IPS-18a (cell line): ENCODE data around the gene RPL12.
"Not testable (repeated sequence)": the region's sequence is repeated elsewhere in the genome, so short reads cannot be mapped to it uniquely, and the experiment has no call there.

Experiments used
- H3K27ac ChIP-seq: one replicate; pipeline ENCODE4 v1.5.1; 2013; ENCODE audit warnings: low read length
- H3K27me3 ChIP-seq: one replicate; pipeline ENCODE4 v1.6.1; 2013; ENCODE audit warnings: mild to moderate bottlenecking, low read length; ENCODE audit not compliant: control insufficient read depth, insufficient read depth
- H3K36me3 ChIP-seq: one replicate; pipeline ENCODE4 v1.6.1; 2013; ENCODE audit warnings: low read depth, low read length; ENCODE audit not compliant: control insufficient read depth
- H3K4me1 ChIP-seq: one replicate; pipeline ENCODE4 v1.6.1; 2013; ENCODE audit warnings: low read depth, low read length; ENCODE audit not compliant: control insufficient read depth
- H3K4me3 ChIP-seq: one replicate; pipeline ENCODE4 v1.5.1; 2013; ENCODE audit warnings: low read length
- H3K9ac ChIP-seq: one replicate; pipeline ENCODE4 v1.6.1; 2013; ENCODE audit warnings: mild to moderate bottlenecking, low read length, moderate library complexity
- H3K9me3 ChIP-seq: one replicate; pipeline ENCODE4 v1.6.1; 2013; ENCODE audit warnings: low read depth, low read length; ENCODE audit not compliant: control insufficient read depth

RPL12 gene

DNA sequence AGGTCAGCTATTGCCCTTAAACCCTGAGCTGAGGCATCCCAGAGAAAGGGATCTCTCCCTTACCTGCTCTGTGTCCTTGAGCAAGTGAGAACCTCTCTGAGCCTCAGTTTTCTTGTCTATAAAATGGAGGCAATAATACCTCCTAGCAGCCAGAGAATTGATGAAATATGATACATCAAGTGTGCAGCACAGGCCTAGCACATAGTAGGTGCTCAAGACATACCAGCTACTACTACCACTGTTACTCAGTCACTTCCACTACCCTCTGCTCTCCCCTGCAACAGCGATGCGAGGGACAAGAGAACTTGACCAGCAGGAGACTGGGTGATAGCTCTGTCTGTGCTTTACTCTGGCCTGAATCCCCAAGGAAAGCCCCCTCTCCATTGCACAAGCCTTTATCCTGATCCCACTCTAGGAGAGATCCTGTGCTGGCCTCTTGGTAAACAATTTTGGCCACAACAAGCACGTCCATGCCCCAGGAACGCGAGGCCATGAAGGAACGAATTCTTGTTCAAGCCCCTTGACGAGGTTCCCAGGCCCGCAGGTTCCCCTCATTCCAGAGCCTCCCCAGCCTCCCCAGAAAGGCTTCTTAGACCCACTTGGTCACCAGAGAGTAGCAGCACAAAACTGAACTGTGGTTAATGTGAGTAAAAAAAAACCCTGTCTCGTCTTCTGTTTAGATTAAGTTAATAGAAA is 39.5 kb upstream of the RPL12 start:
- Histone ChIP-seq H3K36me3 (peaks cover 10% of the 10 kb centered on the region), H3K9ac (no peak overlapping the region), H3K27ac (no peak overlapping the region), H3K9me3 (no peaks in the 10 kb centered on the region), H3K27me3 (no peaks in the 10 kb centered on the region), H3K4me3 (no peak overlapping the region), H3K4me1 (no peaks in the 10 kb centered on the region)

DNA sequence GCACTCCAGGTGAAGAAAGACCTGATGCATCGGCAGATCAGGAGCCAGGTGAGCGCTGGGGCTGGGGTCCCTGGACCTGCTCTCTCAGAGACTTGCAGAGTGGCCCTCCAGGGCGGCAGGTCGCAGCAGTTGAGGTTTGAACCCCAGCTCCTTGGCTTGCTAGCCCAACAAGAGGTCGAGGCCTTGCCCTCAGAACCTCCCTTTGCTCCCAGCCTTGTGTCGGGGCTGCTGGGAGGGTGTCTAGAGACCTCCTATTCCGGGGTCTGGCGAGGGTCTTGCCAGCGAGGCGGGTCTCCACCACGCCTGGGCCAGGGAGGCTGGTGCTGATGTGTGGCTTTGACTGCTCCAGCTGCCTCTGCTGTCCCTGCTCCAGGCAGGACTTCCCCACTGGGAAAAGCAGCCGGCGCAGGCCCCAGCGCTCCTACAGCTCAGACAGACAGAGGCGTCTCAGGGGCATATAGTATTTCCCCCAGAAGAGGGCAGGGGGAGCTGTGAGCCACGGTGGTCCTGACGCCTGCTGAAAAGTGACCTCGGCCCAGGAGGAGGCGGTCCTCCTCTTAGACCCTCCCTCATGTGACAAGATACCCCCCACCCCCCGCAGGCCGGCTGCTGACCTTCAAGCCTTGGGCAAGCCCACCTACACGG is 38.4 kb upstream of the RPL12 start:
- Histone ChIP-seq H3K36me3 (peaks cover 12% of the 10 kb centered on the region), H3K4me1 (no peaks in the 10 kb centered on the region), H3K27ac (no peak overlapping the region)

DNA sequence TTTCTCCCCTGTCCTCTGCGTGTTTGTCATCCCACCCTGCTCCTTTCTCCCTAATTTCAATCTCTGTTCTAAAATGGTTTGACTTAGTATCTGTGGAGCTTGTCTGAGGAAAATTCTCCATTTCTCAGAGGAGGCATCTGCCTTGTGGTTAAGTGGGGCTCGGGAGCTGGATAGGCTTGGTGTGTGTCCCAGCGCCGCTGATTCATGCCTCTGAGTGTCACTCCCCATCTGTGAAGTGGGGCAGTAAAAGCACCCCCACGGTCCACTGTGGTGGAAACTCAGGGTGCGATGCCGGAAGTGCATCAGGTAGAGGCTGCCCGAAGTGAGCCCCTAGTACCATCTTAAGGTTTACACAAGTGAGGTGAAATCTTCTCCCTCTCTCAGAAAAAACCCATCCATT is 37.7 kb upstream of the RPL12 start:
- Histone ChIP-seq H3K9ac (no peak overlapping the region), H3K36me3 (peaks cover 8% of the 10 kb centered on the region), H3K27ac (no peak overlapping the region), H3K4me3 (no peak overlapping the region), H3K27me3 (no peaks in the 10 kb centered on the region), H3K9me3 (no peaks in the 10 kb centered on the region), H3K4me1 (no peaks in the 10 kb centered on the region)

More for the DNA sequence above, 38.4 kb upstream of the RPL12 start:
- no peaks in the 10 kb centered on the region for H3K9me3 ChIP-seq
- H3K27me3 ChIP-seq, result no peaks in the 10 kb centered on the region
- H3K9ac ChIP-seq, result no peak overlapping the region
- no peak overlapping the region for H3K4me3 ChIP-seq

DNA sequence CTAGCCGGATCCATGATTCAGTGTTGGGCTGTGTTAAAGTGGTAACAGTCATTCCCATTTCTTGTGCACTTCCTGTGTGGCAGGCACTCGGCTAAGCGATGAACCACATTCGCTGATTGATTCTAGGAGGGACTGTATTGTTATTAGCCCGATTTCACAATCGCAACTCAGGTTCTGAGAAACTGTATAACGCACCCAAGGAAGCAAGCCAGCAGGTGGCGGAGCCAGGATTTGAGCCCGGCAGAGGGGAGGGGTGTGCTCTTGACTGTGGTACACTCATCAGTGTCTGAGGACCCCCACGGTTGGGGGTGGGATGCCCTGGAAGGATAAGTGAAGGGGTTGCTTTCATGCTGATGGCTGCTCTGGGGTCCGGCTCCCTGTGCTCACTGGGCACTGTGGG is 34.8 kb upstream of the RPL12 start:
- H3K9ac ChIP-seq, result no peak overlapping the region
- no peak overlapping the region for H3K27ac ChIP-seq
- H3K4me3 ChIP-seq, result no peak overlapping the region
- no peaks in the 10 kb centered on the region for H3K9me3 ChIP-seq
- no peaks in the 10 kb centered on the region for H3K4me1 ChIP-seq
- no peaks in the 10 kb centered on the region for H3K27me3 ChIP-seq
- H3K36me3 ChIP-seq, result peaks cover 12% of the 10 kb centered on the region

DNA sequence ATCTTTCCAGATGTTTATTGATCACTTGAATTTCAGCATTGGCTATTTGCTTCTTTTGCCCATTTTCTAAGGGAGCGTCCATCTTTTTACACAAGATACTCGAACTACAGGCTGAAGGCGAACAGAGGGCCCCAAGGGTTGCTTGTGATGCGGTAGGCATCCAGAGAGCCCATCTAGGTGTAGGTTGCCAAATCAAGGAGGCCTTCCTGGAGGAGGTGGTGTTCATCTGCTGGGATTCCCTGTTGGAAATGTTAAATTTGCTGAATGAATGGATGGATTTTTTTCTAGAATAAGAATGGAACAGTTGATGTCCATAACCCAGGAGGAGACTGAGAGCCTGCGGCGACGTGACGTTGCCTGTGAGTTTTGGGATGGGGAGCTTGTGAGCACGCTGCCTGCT is 31.5 kb upstream of the RPL12 start:
- no peak overlapping the region for H3K4me3 ChIP-seq
- H3K9me3 ChIP-seq, result no peaks in the 10 kb centered on the region
- no peak overlapping the region for H3K27ac ChIP-seq
- no peaks in the 10 kb centered on the region for H3K4me1 ChIP-seq
- peaks cover 25% of the 10 kb centered on the region for H3K36me3 ChIP-seq
- H3K27me3 ChIP-seq, result no peaks in the 10 kb centered on the region
- no peak overlapping the region for H3K9ac ChIP-seq

DNA sequence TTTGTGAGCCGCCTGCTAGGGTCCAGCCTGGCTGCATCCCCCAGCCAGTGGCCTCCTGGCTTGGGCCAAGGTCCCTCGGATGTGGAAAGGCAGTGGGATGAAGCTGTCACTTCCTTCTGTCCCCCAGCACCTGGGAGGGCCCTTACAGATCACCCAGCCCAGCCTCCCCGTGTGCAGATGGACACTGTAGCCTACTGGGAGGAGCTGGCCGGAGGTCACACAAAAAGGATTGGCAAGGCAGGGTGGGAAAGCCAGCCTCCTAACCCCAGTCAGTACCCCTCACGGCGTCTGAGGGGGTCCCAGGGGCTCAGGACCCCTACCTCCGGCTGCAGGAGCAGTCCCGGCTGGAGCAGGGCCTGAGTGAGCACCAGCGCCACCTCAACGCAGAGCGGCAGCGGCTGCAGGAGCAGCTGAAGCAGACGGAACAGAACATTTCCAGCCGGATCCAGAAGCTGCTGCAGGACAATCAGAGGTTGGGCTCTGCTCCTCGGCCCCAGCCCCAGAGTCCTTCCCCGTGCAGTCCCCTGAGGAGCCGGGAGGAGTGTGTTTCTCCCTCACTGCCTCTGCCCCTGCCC is 28.4 kb upstream of the RPL12 start:
- no peaks in the 10 kb centered on the region for H3K9me3 ChIP-seq
- no peak overlapping the region for H3K27ac ChIP-seq
- no peaks in the 10 kb centered on the region for H3K4me1 ChIP-seq
- H3K4me3 ChIP-seq, result no peak overlapping the region
- H3K9ac ChIP-seq, result no peak overlapping the region
- H3K36me3 ChIP-seq, result peaks cover 17% of the 10 kb centered on the region
- no peaks in the 10 kb centered on the region for H3K27me3 ChIP-seq

DNA sequence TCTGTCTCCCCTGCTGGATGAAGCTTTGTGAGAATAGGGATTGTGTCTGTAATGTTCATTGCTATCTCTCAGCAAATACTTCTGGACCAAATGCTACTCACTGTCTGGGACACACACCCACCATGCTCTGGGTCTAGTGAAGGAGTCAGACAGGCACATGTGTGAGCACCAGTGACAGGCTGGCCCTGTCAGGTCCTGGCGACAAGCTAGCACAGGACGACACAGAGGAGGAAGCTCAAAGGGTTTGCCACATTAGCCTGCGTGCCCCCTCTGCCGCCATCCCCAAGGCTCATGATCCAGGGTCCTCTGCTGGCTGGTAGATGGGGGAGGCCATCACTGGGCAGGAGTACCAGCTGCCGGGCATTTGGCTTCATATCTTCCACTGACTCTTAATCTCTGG is 23.4 kb upstream of the RPL12 start:
- Histone ChIP-seq H3K9ac (no peak overlapping the region), H3K27me3 (no peaks in the 10 kb centered on the region), H3K36me3 (peaks cover 4% of the 10 kb centered on the region), H3K4me1 (no peaks in the 10 kb centered on the region), H3K4me3 (no peak overlapping the region), H3K27ac (no peak overlapping the region), H3K9me3 (no peaks in the 10 kb centered on the region)

DNA sequence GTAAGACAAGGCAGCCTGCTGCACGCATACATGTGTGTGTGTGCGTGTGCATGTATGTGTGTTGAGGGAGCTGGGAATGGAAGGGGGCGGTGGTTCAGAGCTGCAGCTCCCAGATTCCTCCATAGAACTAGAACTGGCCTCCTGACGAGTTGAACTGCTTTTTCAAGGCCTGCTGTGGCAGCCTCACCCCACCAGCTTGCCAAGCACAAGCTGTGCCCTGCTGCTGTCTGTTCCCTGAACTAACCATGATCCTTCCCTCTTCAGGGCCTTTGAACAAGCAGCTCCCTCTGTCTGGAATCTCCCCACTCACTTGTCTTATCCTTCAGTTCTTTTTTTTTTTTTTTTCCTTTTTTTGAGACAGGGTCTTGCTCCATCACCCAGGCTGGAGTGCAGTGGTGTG is 22.7 kb upstream of the RPL12 start:
- no peaks in the 10 kb centered on the region for H3K27me3 ChIP-seq
- H3K9ac ChIP-seq, result no peak overlapping the region
- no peak overlapping the region for H3K27ac ChIP-seq
- H3K4me1 ChIP-seq, result no peaks in the 10 kb centered on the region
- no peak overlapping the region for H3K4me3 ChIP-seq
- no peaks in the 10 kb centered on the region for H3K9me3 ChIP-seq
- no peaks in the 10 kb centered on the region for H3K36me3 ChIP-seq

DNA sequence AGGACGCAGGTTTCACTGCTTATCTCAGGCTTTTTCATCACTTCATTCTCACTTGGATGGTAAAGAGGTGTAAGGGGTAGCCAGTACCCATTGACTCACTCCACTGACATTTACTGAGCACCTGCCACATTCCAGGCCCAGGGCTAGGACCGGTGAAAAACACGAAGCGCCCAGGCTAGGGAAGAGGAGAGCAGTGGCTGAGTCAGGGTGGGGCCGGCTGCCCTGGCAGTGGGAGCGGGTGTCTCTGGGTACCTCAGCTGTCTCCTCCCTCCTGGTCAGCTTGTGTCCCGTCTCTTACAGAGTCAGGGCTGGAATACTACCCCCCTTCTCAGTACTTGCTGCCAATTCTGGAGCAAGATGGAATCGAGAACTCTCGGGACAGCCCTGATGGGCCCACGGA is 22.3 kb upstream of the RPL12 start:
- Histone ChIP-seq H3K9ac (no peak overlapping the region), H3K4me3 (no peak overlapping the region), H3K27me3 (no peaks in the 10 kb centered on the region), H3K36me3 (no peaks in the 10 kb centered on the region), H3K27ac (no peak overlapping the region), H3K4me1 (no peaks in the 10 kb centered on the region), H3K9me3 (no peaks in the 10 kb centered on the region)

DNA sequence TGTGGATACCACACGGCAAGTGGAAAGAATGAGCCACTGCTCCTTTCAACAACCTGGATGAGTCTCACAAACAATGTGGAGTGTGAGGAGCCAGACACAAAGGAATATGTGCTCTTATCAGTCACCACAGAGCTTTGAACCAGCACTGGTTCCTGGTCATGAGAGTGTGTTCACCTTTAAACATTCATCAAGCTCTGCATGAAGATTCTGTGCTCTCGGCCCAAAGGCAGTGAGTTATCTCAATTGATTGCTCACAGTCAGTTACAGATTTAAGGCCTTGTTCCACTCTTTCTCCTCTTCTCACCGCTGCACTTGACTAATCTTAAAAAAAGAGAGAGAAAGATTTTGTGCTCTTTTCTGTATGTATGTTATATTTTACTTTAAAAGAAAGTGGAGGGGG is 19.5 kb upstream of the RPL12 start:
- Histone ChIP-seq H3K9ac (no peak overlapping the region), H3K27ac (no peak overlapping the region), H3K27me3 (no peaks in the 10 kb centered on the region), H3K36me3 (no peaks in the 10 kb centered on the region), H3K4me3 (no peak overlapping the region), H3K9me3 (no peaks in the 10 kb centered on the region), H3K4me1 (no peaks in the 10 kb centered on the region)

DNA sequence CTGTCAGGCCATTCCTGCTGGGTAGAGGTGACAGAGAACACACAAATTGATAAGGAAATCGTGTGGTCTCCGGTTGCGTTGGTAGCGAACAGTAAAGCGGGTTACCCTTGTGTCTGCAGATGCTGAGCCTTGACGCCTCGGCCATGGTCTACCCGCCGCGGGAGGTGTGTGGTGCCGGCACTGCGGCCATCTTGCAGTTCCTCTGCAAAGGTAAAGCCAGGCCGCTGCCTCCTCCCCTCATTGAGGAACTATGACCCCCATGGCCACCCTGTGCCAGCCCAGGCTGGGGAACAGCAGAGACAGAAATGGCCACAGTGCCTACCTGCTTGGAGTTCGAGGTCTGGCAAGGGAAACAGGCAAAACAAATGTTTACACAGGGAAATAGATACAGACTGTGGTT is 16.4 kb upstream of the RPL12 start:
- Histone ChIP-seq H3K27ac (no peak overlapping the region), H3K4me1 (no peaks in the 10 kb centered on the region), H3K27me3 (no peaks in the 10 kb centered on the region), H3K9ac (no peak overlapping the region), H3K9me3 (no peaks in the 10 kb centered on the region), H3K36me3 (peaks cover 5% of the 10 kb centered on the region), H3K4me3 (no peak overlapping the region)

DNA sequence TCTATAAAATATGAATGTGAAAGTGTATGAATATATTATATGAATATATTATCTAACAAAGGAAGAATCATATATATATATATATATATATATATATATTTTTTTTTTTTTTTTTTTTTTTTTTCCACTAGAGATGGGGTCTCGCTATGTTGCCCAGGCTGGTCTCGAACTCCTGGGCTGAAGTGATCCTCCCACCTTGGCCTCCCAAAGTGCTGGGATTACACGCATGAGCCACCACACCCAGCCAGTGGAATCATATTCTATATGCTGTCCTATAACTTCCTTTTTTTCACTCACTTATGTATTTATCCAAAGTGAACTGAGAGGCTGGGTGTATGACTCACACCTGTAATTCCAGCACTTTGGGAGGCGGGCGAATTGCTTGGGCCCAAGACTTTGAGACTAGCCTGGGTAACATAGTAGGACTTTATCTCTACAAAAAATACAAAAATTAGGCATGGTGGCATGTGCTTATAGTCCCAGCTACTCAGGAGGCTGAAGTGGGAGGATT is 15.3 kb upstream of the RPL12 start:
- not testable (repeated sequence) for H3K27ac ChIP-seq, H3K9ac ChIP-seq, H3K27me3 ChIP-seq, H3K4me3 ChIP-seq, H3K9me3 ChIP-seq, H3K4me1 ChIP-seq
- H3K36me3 ChIP-seq, result peaks cover 16% of the 10 kb centered on the region
